Right lobe of liver (tissue), 6 donors: ENCODE results near the gene KLHL40. TPM values are rescaled to one million over a fixed set of nuclear protein-coding genes. Genes with fewer than 3 reads are reported as not detected.

ENCODE experiments used
- ATAC-seq, 4 donors: fragments of 200-7000 bp; cut with Tn5 transposase; one replicate each; pipeline ENCODE4 v1.9.1; 2020; ENCODE audit warnings: mild to moderate bottlenecking in 4 of 4, moderate library complexity in 4 of 4
- DNase-seq, 3 donors: peaks; one replicate each; pipeline ENCODE4 v3.0.0-alpha.2; 2020
- H3K27ac ChIP-seq, 3 donors: fragments of 200-600 bp; one replicate each; pipeline ENCODE4 v1.8.0; 2022
- H3K27me3 ChIP-seq, 2 donors: fragments of 200-600 bp; one replicate each; pipeline ENCODE4 v1.8.0; 2022
- H3K36me3 ChIP-seq, 4 donors: fragments of 200-600 bp; sonication (generic) in 1 of 4; one replicate each; pipeline versions ENCODE4 v1.5.1 to v1.8.0; 2017 to 2022; ENCODE audit warnings: control low read depth in 1 of 4
- H3K4me1 ChIP-seq, 4 donors: fragments of 200-600 bp; sonication (generic) in 1 of 4; one replicate each; pipeline versions ENCODE4 v1.5.1 to v1.8.0; 2017 to 2022; ENCODE audit warnings: control low read depth in 1 of 4
- H3K4me3 ChIP-seq, 3 donors: fragments of 200-600 bp; one replicate each; pipeline ENCODE4 v1.8.0; 2022
- H3K9me3 ChIP-seq, 4 donors: fragments of 200-600 bp; sonication (generic) in 1 of 4; one replicate each; pipeline versions ENCODE4 v1.5.1 to v1.8.0; 2017 to 2022; ENCODE audit warnings: control low read depth in 1 of 4
- CTCF ChIP-seq, 4 donors: fragments of 200-600 bp in 3 of 4; fragments of 450-650 bp in 1 of 4; IDR thresholded peaks; one replicate each; pipeline versions ENCODE4 v1.5.1 to v1.8.0; 2016 to 2022; ENCODE audit warnings: antibody characterized with exemption in 4 of 4, mild to moderate bottlenecking in 2 of 4
- POLR2A ChIP-seq: fragments of 450-650 bp; IDR thresholded peaks from one replicate; pipeline ENCODE4 v1.6.1; 2017; ENCODE audit warnings: antibody characterized with exemption, mild to moderate bottlenecking
- WGBS: methylation state at CpG from one replicate; pipeline ENCODE4 v1.1.6; 2018; ENCODE audit warnings: low coverage, low lambda C conversion rate; ENCODE audit not compliant: insufficient coverage; ENCODE audit errors: missing lambda C conversion rate; 5-methylcytosine and 5-hydroxymethylcytosine counted together
- intact Hi-C, 2 donors: fragments of 100-400 bp; cut with DNase I; formaldehyde crosslinking; loops; one replicate each; pipeline versions ENCODE4 v1.11.2 to v1.14.1; 2022
- total RNA-seq, 6 experiments: library from RNA; depleted of rRNA in 2 of 6; stranded (reverse); fragments of >200 nt in 2 of 6; fragmentation: NEBNext Ultra II Directional in 3 of 6; extraction: Animal tissue kit (Norgen Biotek cat#: 25700) in 3 of 6; gene quantifications; one replicate each; pipeline versions ENCODE4 v1.1.0 to v1.2.4, GENCODE V29; 2016 to 2023
- donor health status: DM: no; HTN: yes; CAD: no.
- donor health status: DM: no; HTN: no; CAD: no.
- donor health status: DM: no; HTN: no; CAD: no.
- donor health status: DM: no; HTN: yes; CAD: no.
- donor health status: DM: no; HTN: yes; CAD: no.

Gene KLHL40
- total RNA-seq, 6 experiments from 2014 or later: 0.19 to 0.68 TPM; not detected in 4

- DNase-seq (no peak), ATAC-seq (no peak)
- H3K4me1 ChIP-seq: no peaks in the 10 kb centered on the region
- TF ChIP-seq POLR2A (no peak), CTCF (IDR thresholded peaks at IDR 0.05) (no peak)
- H3K4me3 ChIP-seq: no peak overlapping the region
- H3K27me3 ChIP-seq: no peaks in the 10 kb centered on the region
- WGBS: no CpG with 5 or more reads among the region's 1 CpG
- no peaks in the 10 kb centered on the region for H3K36me3 ChIP-seq
- no peaks in the 10 kb centered on the region for H3K9me3 ChIP-seq
- intact Hi-C loops: no loop called here
- no peak overlapping the region for H3K27ac ChIP-seq
These were observed 14.7 kb upstream of the KLHL40 start for GRCh38 chr3:42670670-42671069.

DNA sequence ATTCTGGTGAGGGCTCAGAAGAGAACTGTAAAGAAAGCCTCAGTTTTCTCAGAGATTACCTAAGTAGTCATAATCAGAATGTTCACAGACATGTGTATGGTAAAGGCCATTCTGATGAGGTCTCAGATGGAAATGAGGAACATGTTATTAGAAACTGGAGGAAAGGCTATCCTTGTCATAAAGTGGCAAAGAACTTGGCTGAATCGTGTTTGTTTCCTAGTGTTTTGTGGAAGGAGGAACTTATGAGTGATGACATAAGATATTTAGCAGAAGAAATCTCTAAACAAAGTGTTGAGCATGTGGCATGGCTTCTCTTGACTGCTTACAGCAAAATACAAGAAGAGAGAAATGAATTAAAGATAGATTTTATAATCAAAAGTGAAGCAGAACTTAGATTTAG lies 12.8 kb upstream of the KLHL40 start:
- Histone ChIP-seq H3K27ac (no peak overlapping the region), H3K4me3 (no peak overlapping the region), H3K4me1 (no peaks in the 10 kb centered on the region), H3K27me3 (no peaks in the 10 kb centered on the region), H3K36me3 (no peaks in the 10 kb centered on the region), H3K9me3 (no peaks in the 10 kb centered on the region)
- intact Hi-C loops: no loop called here
- 38% methylated on average over 1 of the region's 1 CpG for WGBS
- no peak for ATAC-seq
- no peak for DNase-seq
- TF ChIP-seq POLR2A (no peak), CTCF (IDR thresholded peaks at IDR 0.05) (no peak)

DNA sequence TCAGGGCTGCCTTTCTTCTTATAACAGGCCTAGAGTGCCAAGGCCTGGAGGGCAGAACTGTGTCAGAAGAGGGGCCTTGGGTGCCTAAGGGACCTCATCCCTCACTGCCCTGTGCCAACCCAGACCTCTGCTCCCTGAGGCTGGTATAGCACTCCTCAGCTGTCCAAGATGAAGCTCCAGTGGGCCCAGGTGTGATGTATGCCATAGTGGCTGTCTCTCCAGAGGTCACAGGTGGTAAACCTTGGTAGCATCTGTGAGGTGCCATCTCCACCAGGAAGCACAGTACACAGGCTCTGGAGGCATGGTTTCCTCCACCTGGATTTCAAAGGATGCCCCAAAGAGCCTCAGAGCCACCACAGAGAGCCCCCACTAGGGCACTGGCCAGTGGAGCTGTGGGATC lies 12.3 kb upstream of the KLHL40 start:
- no peaks in the 10 kb centered on the region for H3K27me3 ChIP-seq
- H3K4me3 ChIP-seq: no peak overlapping the region
- TF ChIP-seq CTCF (IDR thresholded peaks at IDR 0.05) (no peak), POLR2A (no peak)
- no peaks in the 10 kb centered on the region for H3K4me1 ChIP-seq
- peak in 1 of 3 donors; percentile 21 for DNase-seq
- H3K27ac ChIP-seq: no peak overlapping the region
- no peaks in the 10 kb centered on the region for H3K9me3 ChIP-seq
- intact Hi-C loops: no loop called here
- no peaks in the 10 kb centered on the region for H3K36me3 ChIP-seq
- no peak for ATAC-seq

DNA sequence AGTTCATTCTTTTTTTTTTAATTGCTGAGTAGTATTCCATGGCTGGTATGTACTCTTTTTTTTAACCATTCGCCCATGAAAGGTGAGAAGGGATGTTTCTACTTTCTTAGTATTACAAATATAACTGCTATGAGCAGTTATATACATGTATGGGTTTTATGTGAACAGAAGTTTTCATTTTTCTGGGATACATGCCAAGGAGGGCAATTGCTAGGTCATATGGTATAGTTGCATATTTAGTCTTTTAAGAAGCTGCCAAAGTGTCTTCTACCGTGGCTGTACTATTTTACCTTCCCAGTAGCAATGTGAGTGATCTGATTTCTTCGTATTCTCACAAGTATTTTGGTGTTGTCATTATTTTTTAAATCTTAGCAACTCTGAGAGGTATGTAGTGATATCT lies 11.2 kb upstream of the KLHL40 start:
- intact Hi-C loops: no loop called here
- Histone ChIP-seq H3K4me1 (no peaks in the 10 kb centered on the region), H3K27me3 (no peaks in the 10 kb centered on the region), H3K27ac (no peak overlapping the region), H3K36me3 (no peaks in the 10 kb centered on the region), H3K4me3 (no peak overlapping the region), H3K9me3 (no peaks in the 10 kb centered on the region)
- no peak for ATAC-seq
- WGBS: 40% methylated on average over 3 of the region's 3 CpGs
- TF ChIP-seq POLR2A (no peak), CTCF (IDR thresholded peaks at IDR 0.05) (no peak)
- DNase-seq: no peak

DNA sequence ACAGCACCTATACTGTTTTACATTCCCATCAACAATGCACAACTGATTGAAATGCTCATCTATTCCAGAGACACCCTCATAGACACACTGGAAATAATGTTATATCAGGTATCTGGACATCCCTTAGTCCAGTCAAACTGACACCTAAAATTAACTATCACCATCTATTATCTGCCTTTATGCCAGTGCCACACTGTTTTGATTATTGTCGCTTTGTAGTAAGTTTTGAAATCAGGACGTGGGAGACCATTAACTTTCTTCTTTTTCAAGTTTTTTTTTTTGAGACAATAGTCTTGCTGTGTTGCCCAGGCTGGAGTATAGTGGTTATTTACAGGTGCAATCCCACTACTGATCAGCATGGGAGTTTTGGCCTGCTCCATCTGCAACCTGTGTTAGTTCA lies 9.4 kb upstream of the KLHL40 start:
- no peak for ATAC-seq
- no peaks in the 10 kb centered on the region for H3K27me3 ChIP-seq
- H3K27ac ChIP-seq: no peak overlapping the region
- H3K4me1 ChIP-seq: no peaks in the 10 kb centered on the region
- WGBS: 78% methylated on average over 2 of the region's 2 CpGs
- H3K36me3 ChIP-seq: no peaks in the 10 kb centered on the region
- no peak overlapping the region for H3K4me3 ChIP-seq
- TF ChIP-seq CTCF (IDR thresholded peaks at IDR 0.05): no peak
- no peak for TF ChIP-seq POLR2A
- no peak for DNase-seq
- H3K9me3 ChIP-seq: no peaks in the 10 kb centered on the region
- intact Hi-C loops: no loop called here
